TTC549 (cell line): Measurements from ENCODE around the gene CS.
A peak's percentile ranks its signal among the peaks of the same experiment; 100 is the strongest.
"Not testable (repeated sequence)": the region's sequence is repeated elsewhere in the genome, so short reads cannot be mapped to it uniquely, and the experiment has no call there.

Experiments
- FAIRE-seq: peaks from 2 replicates; lab custom pipeline; 2012; peaks lifted over from hg19 to GRCh38; lab: Jason Lieb, UNC

Gene CS

GRCh38 chr12:56317675-56318074, 17.5 kb upstream of the CS start:
- FAIRE-seq: no peak

- FAIRE-seq: peak; percentile 42
Observed at GRCh38 chr12:56315622-56316473, 15.7 kb upstream of the CS start, which contains the start of gene CNPY2. TSS of gene CNPY2 (minus strand) at chr12:56315988. CDS start at chr12:56315217, 771 bp downstream.

GRCh38 chr12:56315249-56315621, 15.1 kb upstream of the CS start:
- no peak for FAIRE-seq

- FAIRE-seq: no peak
Observed at GRCh38 chr12:56311003-56311402, 10.9 kb upstream of the CS start.

GRCh38 chr12:56308714-56309113, 8.6 kb upstream of the CS start:
- no peak for FAIRE-seq

GRCh38 chr12:56307221-56307965, 7.3 kb upstream of the CS start:
- no peak for FAIRE-seq

GRCh38 chr12:56304872-56305590, 4.9 kb upstream of the CS start:
- no peak for FAIRE-seq

- no peak for FAIRE-seq
Observed at GRCh38 chr12:56304276-56304675, 4.1 kb upstream of the CS start.

GRCh38 chr12:56300644-56301464, 724 bp upstream of the CS start:
- FAIRE-seq: no peak

- FAIRE-seq: no peak
Observed at GRCh38 chr12:56299308-56299852, 750 bp downstream of the CS start.

- FAIRE-seq: no peak
Observed at GRCh38 chr12:56298828-56299227, 1.3 kb downstream of the CS start.

- no peak for FAIRE-seq
Observed at GRCh38 chr12:56297400-56297799, 2.7 kb downstream of the CS start.

- no peak for FAIRE-seq
Observed at GRCh38 chr12:56296295-56296694, 3.8 kb downstream of the CS start.

GRCh38 chr12:56293795-56294194, 6.3 kb downstream of the CS start:
- no peak for FAIRE-seq

GRCh38 chr12:56288705-56289387, 11.3 kb downstream of the CS start:
- FAIRE-seq: no peak

GRCh38 chr12:56286044-56286830, 13.9 kb downstream of the CS start:
- no peak for FAIRE-seq

- FAIRE-seq: not testable (repeated sequence)
Observed at GRCh38 chr12:56284263-56284662, 15.9 kb downstream of the CS start.

GRCh38 chr12:56282579-56282978, 17.6 kb downstream of the CS start:
- no peak for FAIRE-seq

- FAIRE-seq: no peak
Observed at GRCh38 chr12:56282030-56282429, 18.1 kb downstream of the CS start.

- no peak for FAIRE-seq
Observed at GRCh38 chr12:56280849-56281248, 19.3 kb downstream of the CS start.
